ENCODE results near the gene RAB3IP. TPM values are rescaled to one million over a fixed set of nuclear protein-coding genes. Genes with fewer than 3 reads are reported as not detected.
"Not testable (repeated sequence)": the region's sequence is repeated elsewhere in the genome, so short reads cannot be mapped to it uniquely, and the experiment has no call there.

Gene RAB3IP
- total RNA-seq, 4 donors from 2014 or later, result 6.7 to 17.2 (median 15.1) TPM

DNA sequence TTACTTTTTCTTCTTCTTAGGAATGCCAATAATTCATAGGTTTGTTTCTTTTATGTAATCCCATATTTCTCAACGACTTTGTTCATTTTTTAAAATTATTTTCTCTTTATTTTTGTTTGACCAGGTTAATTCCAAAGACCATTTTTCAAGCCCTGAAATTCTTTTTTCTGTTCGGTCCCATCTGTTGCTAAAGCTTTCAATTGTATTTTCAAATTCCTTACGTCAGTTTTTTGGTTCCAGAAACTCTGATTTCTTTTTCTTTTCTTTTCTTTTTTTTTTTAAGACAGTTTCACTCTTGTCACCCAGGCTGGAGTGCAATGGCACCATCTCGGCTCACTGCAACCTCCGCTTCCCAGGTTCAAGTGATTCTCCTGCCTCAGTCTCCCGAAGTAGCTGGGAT lies 27.6 kb downstream of the RAB3IP start:
- peaks cover 0 to 44% (median 12%) of the 10 kb centered on the region in 3 donors for H3K36me3 ChIP-seq
- DNase-seq, result no peak
- intact Hi-C loops (cut with DNase I), result no loop called here
- H3K9me3 ChIP-seq, result peaks cover 0 to 53% (median 29%) of the 10 kb centered on the region in 3 donors
- WGBS, 2 donors, result 91 to 95% methylated on average over 6 of the region's 6 CpGs
- H3K4me3 ChIP-seq, result no peak overlapping the region
- H3K27me3 ChIP-seq, result no peaks in the 10 kb centered on the region
- no peaks in the 10 kb centered on the region for H3K4me1 ChIP-seq
- no peak overlapping the region for H3K27ac ChIP-seq
- TF ChIP-seq POLR2A (IDR thresholded peaks at IDR 0.05), result no peak
- TF ChIP-seq, protein P1, sequence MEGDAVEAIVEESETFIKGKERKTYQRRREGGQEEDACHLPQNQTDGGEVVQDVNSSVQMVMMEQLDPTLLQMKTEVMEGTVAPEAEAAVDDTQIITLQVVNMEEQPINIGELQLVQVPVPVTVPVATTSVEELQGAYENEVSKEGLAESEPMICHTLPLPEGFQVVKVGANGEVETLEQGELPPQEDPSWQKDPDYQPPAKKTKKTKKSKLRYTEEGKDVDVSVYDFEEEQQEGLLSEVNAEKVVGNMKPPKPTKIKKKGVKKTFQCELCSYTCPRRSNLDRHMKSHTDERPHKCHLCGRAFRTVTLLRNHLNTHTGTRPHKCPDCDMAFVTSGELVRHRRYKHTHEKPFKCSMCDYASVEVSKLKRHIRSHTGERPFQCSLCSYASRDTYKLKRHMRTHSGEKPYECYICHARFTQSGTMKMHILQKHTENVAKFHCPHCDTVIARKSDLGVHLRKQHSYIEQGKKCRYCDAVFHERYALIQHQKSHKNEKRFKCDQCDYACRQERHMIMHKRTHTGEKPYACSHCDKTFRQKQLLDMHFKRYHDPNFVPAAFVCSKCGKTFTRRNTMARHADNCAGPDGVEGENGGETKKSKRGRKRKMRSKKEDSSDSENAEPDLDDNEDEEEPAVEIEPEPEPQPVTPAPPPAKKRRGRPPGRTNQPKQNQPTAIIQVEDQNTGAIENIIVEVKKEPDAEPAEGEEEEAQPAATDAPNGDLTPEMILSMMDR (IDR thresholded peaks at IDR 0.05), result no peak

- Histone ChIP-seq H3K27ac (no peak overlapping the region), H3K4me1 (no peaks in the 10 kb centered on the region), H3K9me3 (no peaks in the 10 kb centered on the region), H3K36me3 (no peaks in the 10 kb centered on the region), H3K27me3 (no peaks in the 10 kb centered on the region), H3K4me3 (no peak overlapping the region)
- no peak for TF ChIP-seq POLR2A (IDR thresholded peaks at IDR 0.05)
- TF ChIP-seq, protein P1 (IDR thresholded peaks at IDR 0.05), result peak in 1 of 6 experiments; percentile 41
- DNase-seq, result no peak
- WGBS, 2 donors, result 64 to 67% methylated on average over 2 to 6 of the region's 7 CpGs
- intact Hi-C loops (cut with DNase I), result no loop called here
Observed at GRCh38 chr12:69779928-69780327, 41.3 kb downstream of the RAB3IP start.

GRCh38 chr12:69783365-69783764 lies 44.7 kb downstream of the RAB3IP start:
- Histone ChIP-seq H3K4me3 (no peak overlapping the region), H3K9me3 (no peaks in the 10 kb centered on the region), H3K4me1 (no peaks in the 10 kb centered on the region), H3K27me3 (no peaks in the 10 kb centered on the region), H3K36me3 (peaks cover 0 to 10% (median 0%) of the 10 kb centered on the region in 3 donors), H3K27ac (no peak overlapping the region)
- WGBS, 2 donors, result 38 to 43% methylated on average over 6 of the region's 6 CpGs
- no peak for TF ChIP-seq POLR2A (IDR thresholded peaks at IDR 0.05)
- TF ChIP-seq, protein P1 (IDR thresholded peaks at IDR 0.05), result no peak
- DNase-seq, result no peak
- intact Hi-C loops (cut with DNase I), result no loop called here

DNA sequence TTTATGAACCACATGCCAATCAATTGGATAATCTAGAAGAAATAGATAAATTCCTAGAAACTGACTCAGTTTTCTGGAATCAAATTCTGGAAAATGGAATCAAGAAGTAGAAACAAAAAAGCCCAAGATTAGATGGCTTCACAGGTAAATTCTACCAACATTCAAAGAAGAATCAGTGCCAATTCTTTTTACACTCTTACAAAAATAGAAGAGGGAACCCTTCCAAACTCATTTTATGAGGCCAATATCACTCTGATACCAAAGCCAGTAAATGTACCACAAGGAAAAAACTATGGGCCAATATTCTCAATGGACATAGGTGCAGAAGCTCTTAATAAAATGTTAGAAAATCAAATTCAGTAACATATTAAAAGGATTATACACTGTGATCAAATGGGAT lies 50.7 kb downstream of the RAB3IP start:
- intact Hi-C loops (cut with DNase I), result no loop called here
- TF ChIP-seq, protein P1 (IDR thresholded peaks at IDR 0.05), result no peak
- no peak for TF ChIP-seq POLR2A (IDR thresholded peaks at IDR 0.05)
- Histone ChIP-seq H3K36me3 (peaks cover 0 to 10% (median 0%) of the 10 kb centered on the region in 3 donors), H3K27me3 (no peaks in the 10 kb centered on the region), H3K9me3 (peaks cover 0 to 25% (median 6%) of the 10 kb centered on the region in 3 donors), H3K27ac (no peak overlapping the region), H3K4me1 (no peaks in the 10 kb centered on the region), H3K4me3 (no peak overlapping the region)
- DNase-seq, result no peak

GRCh38 chr12:69792533-69792932 lies 53.9 kb downstream of the RAB3IP start:
- WGBS, 2 donors, result 81 to 88% methylated on average over 2 of the region's 2 CpGs
- no peak for DNase-seq
- no peak for TF ChIP-seq POLR2A (IDR thresholded peaks at IDR 0.05)
- TF ChIP-seq, protein P1 (IDR thresholded peaks at IDR 0.05), result no peak
- Histone ChIP-seq H3K27me3 (no peaks in the 10 kb centered on the region), H3K9me3 (peaks cover 0 to 25% (median 6%) of the 10 kb centered on the region in 3 donors), H3K36me3 (peaks cover 0 to 18% (median 0%) of the 10 kb centered on the region in 3 donors), H3K4me3 (no peak overlapping the region), H3K27ac (no peak overlapping the region), H3K4me1 (no peaks in the 10 kb centered on the region)
- intact Hi-C loops (cut with DNase I), result no loop called here

DNA sequence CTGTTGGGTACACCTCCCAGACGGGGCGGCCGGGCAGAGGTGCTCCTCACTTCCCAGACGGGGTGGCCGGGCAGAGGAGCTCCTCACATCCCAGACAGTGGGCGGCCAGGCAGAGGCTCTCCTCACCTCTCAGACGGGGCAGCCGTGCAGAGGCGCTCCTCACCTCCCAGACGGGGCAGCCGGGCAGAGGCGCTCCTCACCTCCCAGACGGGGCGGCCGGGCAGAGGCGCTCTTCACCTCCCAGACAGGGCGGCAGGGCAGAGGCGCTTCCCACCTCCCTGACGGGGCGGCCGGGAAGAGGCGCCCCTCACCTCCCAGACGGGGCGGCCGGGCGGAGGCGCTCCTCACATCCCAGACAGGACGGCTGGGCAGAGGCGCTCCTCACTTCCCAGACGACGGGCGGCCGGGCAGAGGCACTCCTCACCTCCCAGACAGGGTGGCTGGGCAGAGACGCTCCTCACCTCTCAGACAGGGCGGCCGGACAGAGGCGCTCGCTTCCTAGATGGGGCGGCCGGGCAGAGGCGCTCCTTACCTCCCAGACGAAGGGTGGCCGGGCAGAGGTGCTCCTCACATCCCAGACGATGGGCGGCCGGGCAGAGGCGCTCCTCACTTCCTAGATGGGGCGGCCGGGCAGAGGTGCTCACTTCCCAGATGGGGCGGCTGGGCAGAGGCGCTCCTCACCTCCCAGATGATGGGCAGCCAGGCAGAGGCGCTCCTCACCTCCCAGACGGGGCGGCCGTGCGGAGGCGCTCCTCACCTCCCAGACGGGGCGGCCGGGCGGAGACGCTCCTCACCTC lies 68.6 kb downstream of the RAB3IP start:
- no CpG with 5 or more reads among the region's 62 CpGs for WGBS, 2 donors
- intact Hi-C loops (cut with DNase I), result not testable (repeated sequence)

More for the DNA sequence above, 68.6 kb downstream of the RAB3IP start:
- Histone ChIP-seq H3K9me3 (peaks cover 0 to 11% (median 11%) of the 10 kb centered on the region in 3 donors), H3K36me3 (peaks cover 0 to 20% (median 0%) of the 10 kb centered on the region in 3 donors)
- H3K4me3 ChIP-seq, H3K27me3 ChIP-seq, H3K4me1 ChIP-seq, H3K27ac ChIP-seq, DNase-seq: not testable (repeated sequence)

Measured in esophagus squamous epithelium (tissue), 5 donors.